GM12873 (cell line): ENCODE results near the gene SH3GLB2.

Source experiments
- CTCF ChIP-seq: IDR thresholded peaks from 2 replicates; pipeline ENCODE4 v1.5.1; 2012; ENCODE audit warnings: low read depth, mild to moderate bottlenecking, moderate library complexity, low read length, control low read depth; ENCODE audit not compliant: insufficient read depth; ENCODE audit errors: missing control alignments

The SH3GLB2 gene

GRCh38 chr9:129008469-129008965 lies 19.6 kb downstream of the SH3GLB2 start:
- no peak for TF ChIP-seq CTCF

GRCh38 chr9:129007766-129008468 lies 20.2 kb downstream of the SH3GLB2 start:
- no peak for TF ChIP-seq CTCF

- no peak for TF ChIP-seq CTCF
Measured at GRCh38 chr9:129007035-129007765, 20.9 kb downstream of the SH3GLB2 start.

GRCh38 chr9:129006328-129007034 lies 21.6 kb downstream of the SH3GLB2 start:
- TF ChIP-seq CTCF: peak; percentile 78

GRCh38 chr9:129005336-129005997 lies 22.7 kb downstream of the SH3GLB2 start:
- TF ChIP-seq CTCF: no peak

GRCh38 chr9:129002992-129003391 lies 25.1 kb downstream of the SH3GLB2 start:
- TF ChIP-seq CTCF: no peak
